GM12878 (cell line): ENCODE data around the gene CNTNAP2.

ENCODE experiments used
- CTCF ChIP-seq, 3 experiments: IDR thresholded peaks in 2 of 3; conservative IDR thresholded peaks in 1 of 3; 2 replicates each; pipeline ENCODE4 v1.5.1; 2011; ENCODE audit warnings: low read depth in 3 of 3, low read length in 3 of 3, mild to moderate bottlenecking in 3 of 3, control low read depth in 2 of 3, moderate library complexity in 2 of 3, inconsistent platforms in 1 of 3, mixed read lengths in 1 of 3; ENCODE audit not compliant: control insufficient read depth in 2 of 3, insufficient read depth in 1 of 3; ENCODE audit errors: extremely low read depth in 1 of 3
- EP300 ChIP-seq, 2 experiments: fragments of 150-350 bp in 1 of 2; IDR thresholded peaks; 2 replicates each; pipeline ENCODE4 v1.6.1; 2011 to 2012; ENCODE audit warnings: low read depth in 2 of 2, low read length in 2 of 2, borderline replicate concordance in 1 of 2, improper control_type of control experiment in 1 of 2, inconsistent platforms in 1 of 2; ENCODE audit not compliant: control insufficient read depth in 1 of 2
- FOXM1 ChIP-seq: IDR thresholded peaks from 2 replicates; pipeline ENCODE4 v1.6.1; 2012; ENCODE audit warnings: low read depth, mild to moderate bottlenecking, inconsistent platforms, low read length, moderate library complexity
- GABPA ChIP-seq: IDR thresholded peaks from 2 replicates; pipeline ENCODE4 v1.6.1; 2014; ENCODE audit warnings: antibody characterized with exemption, low read depth, mild to moderate bottlenecking, inconsistent platforms
- MAX ChIP-seq: IDR thresholded peaks from 2 replicates; pipeline ENCODE4 v1.6.1; 2012; ENCODE audit warnings: low read depth, low read length, improper control_type of control experiment
- POLR2AphosphoS5 ChIP-seq: IDR thresholded peaks from 2 replicates; pipeline ENCODE4 v1.6.1; 2011; ENCODE audit warnings: mild to moderate bottlenecking, low read length, inconsistent platforms
- POU2F2 ChIP-seq: IDR thresholded peaks from 3 replicates; pipeline ENCODE4 v1.6.1; 2011; ENCODE audit warnings: low read depth, mild to moderate bottlenecking, low read length, borderline replicate concordance
- RCOR1 ChIP-seq: conservative IDR thresholded peaks from 2 replicates; pipeline ENCODE4 v1.6.1; 2012; ENCODE audit warnings: low read depth, low read length, improper control_type of control experiment
- RELA ChIP-seq: fragments of 450-650 bp; IDR thresholded peaks from 2 replicates; pipeline ENCODE4 v1.8.0; 2014; ENCODE audit warnings: borderline replicate concordance; ENCODE audit not compliant: partially characterized antibody
- SMC3 ChIP-seq: IDR thresholded peaks from 2 replicates; pipeline ENCODE4 v1.6.1; 2011; ENCODE audit warnings: low read length, improper control_type of control experiment, borderline replicate concordance
- TARDBP ChIP-seq: IDR thresholded peaks from 2 replicates; pipeline ENCODE4 v1.6.1; 2016; ENCODE audit warnings: borderline replicate concordance
- TF ChIP-seq, protein P1 (sequence below): IDR thresholded peaks from 2 replicates; pipeline ENCODE4 v1.6.1; 2011; ENCODE audit warnings: low read depth, low read length, improper control_type of control experiment, borderline replicate concordance

GRCh38 chr7:147053746-147054145 is 937.1 kb downstream of the CNTNAP2 start:
- TF ChIP-seq, protein P1, sequence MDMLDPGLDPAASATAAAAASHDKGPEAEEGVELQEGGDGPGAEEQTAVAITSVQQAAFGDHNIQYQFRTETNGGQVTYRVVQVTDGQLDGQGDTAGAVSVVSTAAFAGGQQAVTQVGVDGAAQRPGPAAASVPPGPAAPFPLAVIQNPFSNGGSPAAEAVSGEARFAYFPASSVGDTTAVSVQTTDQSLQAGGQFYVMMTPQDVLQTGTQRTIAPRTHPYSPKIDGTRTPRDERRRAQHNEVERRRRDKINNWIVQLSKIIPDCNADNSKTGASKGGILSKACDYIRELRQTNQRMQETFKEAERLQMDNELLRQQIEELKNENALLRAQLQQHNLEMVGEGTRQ, result no peak
- TF ChIP-seq POU2F2 (no peak), EP300 (IDR thresholded peaks at IDR 0.05; ENCODE audit: borderline replicate concordance in 1 of 2, control insufficient read depth in 1 of 2, low read depth in 2 of 2, low read length in 2 of 2) (no peak), POLR2AphosphoS5 (no peak), TARDBP (no peak), SMC3 (no peak), MAX (no peak), GABPA (no peak), CTCF (IDR thresholded peaks at IDR 0.05 in 2 of 3, conservative IDR thresholded peaks at IDR 0.05 in 1 of 3; ENCODE audit: control insufficient read depth in 2 of 3, extremely low read depth in 1 of 3, insufficient read depth in 1 of 3, low read depth in 3 of 3, low read length in 3 of 3) (no peak), RCOR1 (no peak), RELA (no peak), FOXM1 (no peak)
